Epidermal melanocyte (primary cell): ENCODE data around the gene HMGB1.
A peak's percentile ranks its signal among the peaks of the same experiment; 100 is the strongest.

Source experiments
- DNase-seq: peaks from one replicate; pipeline ENCODE4 v3.0.0; 2011; ENCODE audit warnings: low spot score; ENCODE audit not compliant: insufficient read length

Gene HMGB1

GRCh38 chr13:30465593-30466357, at the start of gene HMGB1:
Gene HMGB1 (minus strand): TSS chr13:30465936. CDS start chr13:30463680, 2,256 bp downstream.
- peak; percentile 97 for DNase-seq

- DNase-seq: no peak
These were observed 45.2 kb upstream of the HMGB1 start for GRCh38 chr13:30510811-30511371.

GRCh38 chr13:30510091-30510490, 44.4 kb upstream of the HMGB1 start:
- no peak for DNase-seq

- no peak for DNase-seq
These were observed 43.7 kb upstream of the HMGB1 start for GRCh38 chr13:30509254-30510050.

- no peak for DNase-seq
These were observed 38.3 kb upstream of the HMGB1 start for GRCh38 chr13:30504081-30504480.

GRCh38 chr13:30502237-30502636, 36.5 kb upstream of the HMGB1 start:
- no peak for DNase-seq

- no peak for DNase-seq
These were observed 33.6 kb upstream of the HMGB1 start for GRCh38 chr13:30499338-30499737.

- DNase-seq: no peak
These were observed 30.4 kb upstream of the HMGB1 start for GRCh38 chr13:30496147-30496546.

- DNase-seq: no peak
These were observed 30.0 kb upstream of the HMGB1 start for GRCh38 chr13:30495746-30496145.

- no peak for DNase-seq
These were observed 28.1 kb upstream of the HMGB1 start for GRCh38 chr13:30493658-30494381.

GRCh38 chr13:30487075-30487470, 21.3 kb upstream of the HMGB1 start:
- no peak for DNase-seq

- no peak for DNase-seq
These were observed 20.7 kb upstream of the HMGB1 start for GRCh38 chr13:30486230-30487074.

GRCh38 chr13:30481241-30481760, 15.6 kb upstream of the HMGB1 start:
- no peak for DNase-seq

- DNase-seq: no peak
These were observed 14.7 kb upstream of the HMGB1 start for GRCh38 chr13:30480292-30480950.

- DNase-seq: no peak
These were observed 14.1 kb upstream of the HMGB1 start for GRCh38 chr13:30479883-30480219.

GRCh38 chr13:30479154-30479882, 13.6 kb upstream of the HMGB1 start:
- DNase-seq: no peak

GRCh38 chr13:30477346-30478195, 11.8 kb upstream of the HMGB1 start:
- DNase-seq: no peak

- no peak for DNase-seq
These were observed 7.9 kb upstream of the HMGB1 start for GRCh38 chr13:30473675-30474074.
